Hepatic stellate cell (primary cell): ENCODE results near the gene CROT.
"Not testable (repeated sequence)": the region's sequence is repeated elsewhere in the genome, so short reads cannot be mapped to it uniquely, and the experiment has no call there.

Experiments
- DNase-seq: peaks from one replicate; pipeline ENCODE4 v3.0.0; 2011; ENCODE audit warnings: low spot score

CROT gene

GRCh38 chr7:87345166-87345927, at the start of gene CROT:
CROT (plus strand) TSS chr7:87345664; CDS start chr7:87349069, 3,405 bp downstream.
- peak; percentile 91 for DNase-seq

DNA sequence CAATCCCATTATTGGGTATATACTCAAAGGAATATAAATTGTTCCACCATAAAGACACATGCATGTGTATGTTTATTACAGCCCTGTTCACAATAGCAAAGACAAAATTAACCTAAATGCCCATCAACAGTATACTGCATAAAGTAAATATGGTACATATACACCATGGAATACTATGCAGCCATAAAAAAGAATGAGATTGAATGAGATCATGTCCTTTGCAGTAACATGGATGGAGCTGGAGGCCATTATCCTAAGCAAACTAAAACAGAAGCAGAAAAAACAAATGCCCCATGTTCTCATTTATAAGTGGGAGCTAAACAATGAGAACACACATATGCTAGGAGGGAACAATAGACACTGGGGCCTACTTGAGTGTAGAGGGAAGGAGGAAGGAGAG, 44.7 kb upstream of the CROT start:
- no peak for DNase-seq

DNA sequence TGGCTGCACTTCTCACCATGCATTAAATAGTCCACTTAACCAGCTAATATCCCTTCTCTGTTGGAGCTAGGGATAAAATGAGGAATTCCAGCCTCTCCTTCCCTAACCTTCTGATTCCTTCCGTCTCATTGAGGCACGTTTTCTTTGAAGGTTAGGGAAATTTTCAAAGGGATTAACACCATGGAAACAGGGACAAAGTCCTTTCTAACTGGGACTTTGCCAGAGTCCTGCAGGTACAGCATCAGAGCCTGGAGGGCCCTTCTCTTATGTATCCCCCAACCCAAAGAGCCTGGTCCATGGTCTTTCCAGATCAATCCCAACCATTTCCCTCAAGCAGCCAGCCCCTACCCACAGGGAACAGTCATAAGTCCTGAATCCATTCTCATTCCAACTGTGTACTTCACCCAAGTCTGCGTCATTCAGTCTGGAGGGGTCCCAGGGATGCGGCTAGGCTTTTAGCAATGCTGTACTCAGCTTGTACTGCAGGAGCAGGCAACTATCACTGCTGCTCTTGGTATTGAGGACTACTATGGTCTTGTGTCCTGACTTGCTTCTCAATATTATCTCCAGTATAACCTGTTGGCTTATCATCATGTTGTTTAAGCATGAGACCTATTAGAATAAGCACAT, 34.6 kb upstream of the CROT start:
- DNase-seq = no peak

GRCh38 chr7:87312215-87312865, 33.1 kb upstream of the CROT start:
- peak; percentile 43 for DNase-seq

GRCh38 chr7:87316097-87316700, 29.3 kb upstream of the CROT start:
- no peak for DNase-seq

DNA sequence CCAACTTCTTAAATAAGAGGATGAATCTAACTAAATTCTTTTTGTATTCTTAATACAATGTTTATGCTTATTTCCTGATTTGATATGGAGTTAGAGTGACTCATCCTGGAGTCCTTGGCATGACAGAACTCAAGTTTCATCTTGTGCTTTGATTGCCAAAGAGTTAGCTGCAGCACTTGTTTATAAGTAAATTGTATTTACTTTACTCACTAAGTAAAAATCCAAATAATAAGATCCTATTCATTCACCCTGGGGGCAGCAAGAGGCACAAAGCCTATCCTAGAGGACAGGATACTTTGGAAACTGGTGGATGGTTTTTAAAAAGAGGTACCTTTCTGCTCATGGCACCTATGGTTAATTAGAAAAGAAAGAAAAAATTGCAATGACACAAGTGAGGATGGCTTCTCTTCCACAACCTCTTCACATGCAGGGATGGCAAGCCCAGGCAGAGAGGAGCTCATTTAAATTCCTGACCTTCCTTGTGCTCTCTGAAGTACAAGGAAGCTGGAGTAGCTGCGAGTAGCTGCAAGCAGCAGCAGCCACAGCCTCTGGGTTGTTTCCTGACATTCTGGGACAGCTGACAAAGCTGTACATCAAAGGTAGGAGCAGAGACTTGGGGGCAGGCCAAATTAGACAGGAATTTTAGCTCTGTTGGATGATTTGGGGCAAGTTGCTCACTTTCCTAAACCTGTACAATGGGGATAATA, 28.5 kb upstream of the CROT start:
- peak; percentile 32 for DNase-seq

GRCh38 chr7:87317691-87318245, 27.7 kb upstream of the CROT start:
- no peak for DNase-seq

- no peak for DNase-seq
Observed at GRCh38 chr7:87318741-87319140, 26.7 kb upstream of the CROT start.

DNA sequence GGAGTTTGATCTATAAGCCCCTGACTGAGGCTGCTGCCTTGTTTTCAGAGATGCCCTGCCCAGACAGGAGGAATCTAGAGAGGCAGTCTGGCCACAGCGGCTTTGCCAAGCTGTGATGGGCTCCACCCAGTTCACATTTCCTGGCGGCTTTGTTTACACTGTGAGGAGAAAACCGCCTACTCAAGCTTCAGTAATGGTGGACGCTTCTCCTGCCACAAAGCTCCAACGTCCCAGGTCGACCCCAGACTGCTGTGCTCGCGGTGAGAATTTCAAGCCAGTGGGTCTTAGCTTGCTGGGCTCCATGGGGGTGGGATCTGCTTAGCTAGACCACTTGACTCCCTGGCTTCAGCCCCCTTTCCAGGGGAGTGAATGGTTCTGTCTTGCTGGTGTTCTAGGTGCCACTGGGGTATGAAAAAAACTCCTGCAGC, 26.3 kb upstream of the CROT start:
- not testable (repeated sequence) for DNase-seq

DNA sequence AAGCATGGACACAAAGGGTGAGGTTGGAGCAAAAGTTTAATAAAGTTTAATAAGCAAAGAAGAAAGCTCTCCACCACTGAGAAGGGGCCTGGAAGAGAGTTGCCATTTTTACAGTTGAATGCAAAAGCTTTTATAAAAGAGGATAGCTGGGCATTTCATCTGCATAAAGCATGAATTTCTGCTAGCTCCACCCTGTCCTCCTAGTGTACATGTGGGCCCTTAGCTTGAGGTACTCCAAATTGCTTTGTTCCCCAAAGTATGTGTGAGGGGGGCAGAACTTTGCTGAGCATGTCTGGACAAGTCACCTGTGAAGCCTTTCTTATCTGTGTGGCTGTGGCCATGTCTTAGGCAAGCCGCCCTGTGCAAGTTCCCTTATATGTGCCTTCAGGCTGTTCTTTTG, 22.6 kb upstream of the CROT start:
- DNase-seq = no peak

DNA sequence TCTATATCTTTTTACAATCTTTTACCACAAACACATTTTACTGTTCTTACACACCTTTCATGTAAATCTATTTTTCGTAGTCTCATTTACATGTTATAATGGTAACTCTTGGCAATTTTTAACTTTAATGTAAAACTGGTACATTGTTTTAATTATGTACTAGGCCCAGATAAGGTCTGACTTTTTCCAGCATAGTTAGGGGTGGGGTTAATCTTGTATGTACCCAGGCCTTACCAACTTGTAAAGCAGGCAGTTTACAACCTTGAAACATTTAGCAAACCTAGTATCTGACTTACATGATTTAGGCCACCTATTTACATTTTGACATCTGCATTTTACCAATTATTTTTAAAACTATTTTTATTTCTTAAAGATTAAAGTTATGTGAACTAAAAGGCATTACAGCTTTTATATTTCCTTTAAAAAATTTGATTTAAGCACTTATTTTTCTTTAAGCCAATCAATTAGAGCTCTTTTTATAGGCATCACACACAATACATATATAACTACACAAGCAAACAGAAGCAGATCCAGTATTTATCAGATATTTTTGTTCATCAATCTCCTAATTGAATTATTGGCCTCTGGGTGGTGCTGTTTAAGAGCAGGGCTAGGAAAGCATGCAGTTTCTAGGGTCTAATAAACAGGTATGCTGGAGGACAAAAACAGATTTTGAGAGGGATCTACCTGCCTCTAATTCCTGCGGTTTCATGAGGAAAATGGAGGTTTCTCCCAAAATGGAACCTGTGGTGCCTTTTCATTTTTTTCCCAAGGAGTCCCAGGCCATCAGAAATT, 19.7 kb upstream of the CROT start:
- no peak for DNase-seq

DNA sequence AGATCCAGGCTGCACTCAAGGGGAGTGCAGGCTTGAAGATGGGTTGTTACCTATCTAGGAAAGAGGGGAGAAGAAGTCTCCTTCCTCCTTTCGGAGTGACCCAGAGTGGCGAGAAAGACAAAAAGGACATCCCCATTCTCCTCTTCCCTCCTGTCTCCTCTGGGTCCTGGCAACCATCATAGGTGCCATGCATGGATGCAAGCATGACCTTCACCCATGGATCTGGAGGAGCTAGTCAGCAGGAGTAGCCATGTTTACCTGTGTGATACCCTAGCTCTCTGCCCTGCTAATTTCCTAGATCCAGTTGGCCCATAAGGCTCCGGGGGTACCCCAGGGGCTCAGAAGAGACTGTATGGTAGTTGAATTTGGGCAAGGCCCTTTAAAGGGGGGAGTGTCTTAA, 17.2 kb upstream of the CROT start:
- DNase-seq = no peak

DNA sequence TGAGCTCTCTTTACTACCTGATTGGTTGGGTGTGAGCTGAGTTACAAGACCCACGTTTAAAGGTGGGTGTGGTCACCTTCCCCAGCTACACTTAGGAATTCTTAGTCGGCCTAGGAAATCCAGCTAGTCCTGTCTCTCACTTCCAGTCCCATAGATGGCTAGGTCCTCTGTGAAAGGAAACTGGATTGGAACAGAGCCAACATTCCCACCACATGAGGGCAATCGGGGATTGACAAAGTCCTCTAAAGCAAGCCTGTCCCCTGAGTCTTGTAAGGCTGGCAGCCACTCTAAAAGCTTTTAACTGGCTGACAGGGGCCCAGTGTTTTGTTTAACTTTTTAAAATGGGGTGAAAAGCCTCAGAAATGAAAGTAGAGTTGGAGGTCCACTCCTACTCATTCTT, 15.1 kb upstream of the CROT start:
- DNase-seq = no peak

DNA sequence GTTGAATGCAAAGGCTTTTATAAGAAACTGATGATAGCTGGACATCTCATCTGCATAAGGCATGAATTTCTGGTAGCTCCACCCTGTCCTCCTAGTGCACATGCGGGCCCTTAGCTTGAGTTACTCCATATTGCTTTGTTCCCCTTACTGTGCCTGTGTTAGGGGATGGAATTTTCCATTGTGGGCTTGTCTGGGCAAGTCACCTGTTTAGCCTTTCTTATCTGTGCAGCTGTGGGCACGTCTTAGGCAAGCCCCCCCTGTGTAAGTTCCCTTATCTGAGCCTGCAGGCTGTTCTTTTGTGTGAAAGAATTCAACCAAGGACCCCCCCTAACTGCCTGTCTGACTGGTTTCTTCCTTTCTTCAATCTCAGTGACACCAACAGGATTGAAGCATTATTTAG, 14.5 kb upstream of the CROT start:
- no peak for DNase-seq

DNA sequence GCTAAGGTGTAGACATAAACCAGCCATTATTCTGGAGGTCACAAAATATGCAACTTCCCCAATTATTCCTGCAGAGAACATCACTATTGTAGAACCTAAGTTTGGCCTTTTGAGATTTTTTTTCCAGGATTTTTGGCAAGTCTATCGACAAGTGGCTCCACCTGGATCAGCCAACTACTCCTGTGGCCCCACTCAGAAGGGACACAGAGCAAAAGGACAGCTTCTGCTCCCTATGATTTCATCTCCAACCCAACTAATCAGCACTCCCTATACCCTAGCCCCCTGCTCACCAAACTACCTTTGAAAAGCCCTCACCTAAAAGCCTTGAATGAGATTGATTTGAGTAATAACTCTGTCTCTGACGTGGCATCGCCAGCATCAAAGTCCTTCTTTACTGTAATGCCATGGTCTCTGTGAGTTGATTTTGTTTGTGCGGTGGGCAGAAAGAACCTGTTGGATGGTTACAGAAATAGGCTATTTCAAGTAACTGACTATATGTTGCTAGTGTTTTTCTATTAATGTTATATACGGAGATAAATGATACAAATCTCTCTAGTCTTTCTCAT, 13.7 kb upstream of the CROT start:
- DNase-seq = no peak

GRCh38 chr7:87332321-87332720, 13.1 kb upstream of the CROT start:
- DNase-seq = no peak

DNA sequence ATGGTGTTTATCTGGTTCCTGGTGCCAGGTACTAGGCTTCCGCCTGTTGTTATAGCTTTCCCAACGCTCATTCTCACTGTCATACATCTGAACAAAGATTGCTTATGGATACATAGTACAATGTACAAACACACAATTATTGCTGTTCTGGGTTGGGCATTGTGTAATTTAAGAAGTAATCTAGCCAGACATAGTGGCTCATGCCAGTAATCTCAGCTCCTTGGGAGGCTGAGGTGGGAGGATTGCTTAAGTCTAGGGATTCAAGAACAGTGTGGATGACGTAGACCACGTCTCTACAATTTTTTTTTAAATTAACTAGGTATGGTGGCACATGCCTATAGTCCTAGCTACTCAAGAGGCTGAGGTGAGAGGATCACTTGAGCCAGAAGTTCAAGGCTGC, 9.3 kb upstream of the CROT start:
- no peak for DNase-seq

DNA sequence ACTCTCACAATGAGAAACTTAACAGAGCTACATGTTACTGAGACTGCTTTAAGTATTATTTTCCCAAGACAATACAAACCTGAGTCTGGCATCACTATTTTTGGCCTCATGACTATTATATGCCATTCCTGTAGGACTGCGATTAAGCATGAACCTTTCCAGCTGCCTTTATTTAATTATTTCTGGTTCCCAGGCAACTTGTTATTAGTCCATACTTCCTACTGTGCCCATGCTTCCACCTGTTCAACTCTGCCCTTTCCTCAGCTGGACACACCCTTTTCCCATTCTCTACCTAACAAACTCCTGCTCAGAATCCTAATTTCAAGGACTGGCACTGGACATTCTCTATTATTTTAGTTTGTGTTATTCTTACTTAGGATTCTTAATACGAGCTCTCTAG, 8.1 kb upstream of the CROT start:
- no peak for DNase-seq

- DNase-seq = no peak
Observed at GRCh38 chr7:87339373-87339897, 6.0 kb upstream of the CROT start.

GRCh38 chr7:87341441-87341840, 4.0 kb upstream of the CROT start:
- no peak for DNase-seq

- DNase-seq = no peak
Observed at GRCh38 chr7:87342231-87342630, 3.2 kb upstream of the CROT start.
